Duodenal mucosa (tissue), 2 donors: Measurements from ENCODE around the gene BRAF.
A peak's percentile ranks its signal among the peaks of the same experiment; 100 is the strongest.
"Not testable (repeated sequence)": the region's sequence is repeated elsewhere in the genome, so short reads cannot be mapped to it uniquely, and the experiment has no call there.

Source experiments
- H3K27ac ChIP-seq: one replicate; pipeline ENCODE4 v1.7.0; 2013; ENCODE audit warnings: low read depth, low read length
- H3K27me3 ChIP-seq, 2 donors: one replicate each; pipeline ENCODE4 v1.7.0; 2013; ENCODE audit warnings: low read length in 2 of 2, control low read depth in 1 of 2; ENCODE audit not compliant: insufficient read depth in 2 of 2, control insufficient read depth in 1 of 2
- H3K36me3 ChIP-seq, 2 donors: one replicate each; pipeline ENCODE4 v1.7.0; 2013; ENCODE audit warnings: low read length in 2 of 2, control low read depth in 1 of 2; ENCODE audit not compliant: insufficient read depth in 2 of 2, control insufficient read depth in 1 of 2
- H3K4me1 ChIP-seq, 2 donors: one replicate each; pipeline ENCODE4 v1.7.0; 2013; ENCODE audit warnings: low read length in 2 of 2, control low read depth in 1 of 2; ENCODE audit not compliant: insufficient read depth in 2 of 2, control insufficient read depth in 1 of 2
- H3K4me3 ChIP-seq, 2 donors: one replicate each; pipeline ENCODE4 v1.7.0; 2013; ENCODE audit warnings: low read length in 2 of 2, low read depth in 1 of 2
- H3K9ac ChIP-seq, 2 donors: one replicate each; pipeline ENCODE4 v1.7.0; 2013; ENCODE audit warnings: low read length in 2 of 2, low read depth in 1 of 2
- H3K9me3 ChIP-seq, 2 donors: one replicate each; pipeline ENCODE4 v1.7.0; 2013; ENCODE audit warnings: low read length in 2 of 2, control low read depth in 1 of 2; ENCODE audit not compliant: control insufficient read depth in 1 of 2

BRAF gene

DNA sequence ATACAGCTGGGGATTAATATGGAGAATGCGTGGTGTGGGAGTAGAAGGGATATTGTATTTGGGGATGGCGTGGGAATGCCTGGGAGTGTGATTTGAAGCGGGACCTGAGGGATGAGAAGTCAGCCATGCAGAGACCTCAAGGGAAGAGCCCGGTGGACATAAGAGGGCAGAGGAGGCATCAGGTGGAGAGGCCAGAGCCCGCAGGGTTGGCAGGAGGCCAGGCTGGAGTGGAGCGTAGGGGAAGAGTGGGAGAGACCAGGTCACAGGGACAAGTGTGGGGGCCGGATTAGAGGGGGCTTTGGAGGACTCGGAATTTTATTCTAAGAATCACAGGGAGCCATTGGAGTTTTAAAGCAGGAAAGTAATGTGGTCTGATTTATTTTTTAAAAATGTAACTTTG is 226.3 kb downstream of the BRAF start:
- Histone ChIP-seq H3K9ac (no peak overlapping the region), H3K9me3 (no peaks in the 10 kb centered on the region), H3K27ac (no peak overlapping the region), H3K27me3 (no peaks in the 10 kb centered on the region), H3K4me3 (no peak overlapping the region), H3K4me1 (peaks cover 12 to 19% of the 10 kb centered on the region in 2 donors), H3K36me3 (peaks cover 0 to 4% of the 10 kb centered on the region in 2 donors)

DNA sequence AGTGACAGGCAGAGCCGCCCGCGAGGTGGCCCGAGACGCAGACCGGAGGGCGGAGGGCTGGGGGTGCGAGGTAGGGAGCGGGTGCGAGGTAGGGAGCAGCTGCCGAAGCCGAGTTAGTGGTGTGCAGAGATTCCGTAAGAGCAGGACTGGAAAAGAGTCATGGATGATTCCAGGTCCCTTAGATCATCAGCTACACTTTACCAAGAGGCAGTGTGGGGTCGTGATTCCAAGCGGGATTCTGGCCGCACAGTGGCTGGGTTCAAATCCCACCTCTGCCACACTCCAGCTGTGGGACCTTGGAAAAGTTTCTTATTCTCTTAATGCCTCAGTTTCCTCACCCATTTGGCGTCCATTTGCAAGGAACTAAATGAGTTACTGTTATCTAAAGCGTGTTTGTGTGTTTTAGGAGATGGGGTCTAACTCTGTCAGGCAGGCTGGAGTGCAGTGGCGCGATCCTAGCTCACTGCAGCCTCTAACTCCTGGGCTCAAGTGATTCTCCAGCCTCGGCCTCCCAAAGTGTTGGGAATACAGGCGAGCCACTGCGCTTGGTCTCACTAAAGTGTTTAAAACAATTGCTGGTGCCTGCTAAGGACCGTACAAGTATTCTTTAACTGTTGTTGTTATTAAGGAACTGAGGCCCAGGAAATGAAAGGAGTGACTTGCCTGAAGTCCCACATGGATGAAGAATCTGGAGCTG is 227.1 kb downstream of the BRAF start:
- peaks cover 0 to 2% of the 10 kb centered on the region in 2 donors for H3K36me3 ChIP-seq
- H3K9ac ChIP-seq: peak overlapping the region; percentile 74 to 99

DNA sequence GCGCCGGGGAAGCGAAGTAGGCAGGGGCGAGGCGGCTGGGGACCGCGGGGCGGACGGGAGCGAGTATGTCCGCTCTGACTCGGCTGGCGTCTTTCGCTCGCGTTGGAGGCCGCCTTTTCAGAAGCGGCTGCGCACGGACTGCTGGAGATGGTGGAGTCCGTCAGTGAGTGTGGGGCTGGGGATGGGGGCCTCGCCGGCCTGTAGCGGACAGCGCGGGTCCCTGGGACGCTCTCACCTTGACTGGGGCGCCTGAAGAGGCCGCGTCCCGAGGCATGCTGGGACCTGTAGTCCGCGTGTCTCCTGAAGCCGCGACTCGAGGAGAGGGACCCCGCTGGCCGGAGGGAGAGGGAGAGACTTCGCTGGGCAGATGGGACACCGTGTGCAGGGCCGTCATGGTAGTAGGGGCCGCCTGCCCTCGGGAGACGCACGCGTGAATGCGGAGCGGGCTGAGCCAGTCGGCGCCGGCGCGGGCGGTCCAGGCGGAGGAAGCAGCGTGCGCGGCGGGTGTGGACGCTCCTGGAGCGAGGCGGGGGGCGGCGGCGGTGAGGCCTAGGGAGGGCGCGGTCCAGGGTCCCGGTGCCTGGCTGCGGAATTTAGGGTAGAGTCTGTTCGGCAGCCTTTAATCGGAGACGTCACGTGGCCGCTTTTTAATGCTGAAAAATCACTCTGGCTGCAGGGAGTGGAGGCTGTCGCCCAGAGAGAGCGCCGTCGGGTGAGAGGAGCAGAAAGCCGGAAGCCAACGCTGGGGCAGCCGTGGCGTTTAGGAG is 227.9 kb downstream of the BRAF start, which contains the start of gene NDUFB2:
TSS of gene NDUFB2 (plus strand) at position 29 of the 767 bp plus-strand sequence. CDS start at position 66, 37 bp downstream.
- peak within 1 kb of the TSS; percentile 88 to 98 for H3K4me3 ChIP-seq
- H3K4me1 ChIP-seq: peaks cover 12 to 19% of the 10 kb centered on the region in 2 donors
- peak within 1 kb of the TSS; percentile 99 for H3K27ac ChIP-seq
- H3K36me3 ChIP-seq: peaks cover 3 to 5% of the 10 kb centered on the region in 2 donors
- no peaks in the 10 kb centered on the region for H3K27me3 ChIP-seq
- no peaks in the 10 kb centered on the region for H3K9me3 ChIP-seq
- peak within 1 kb of the TSS; percentile 74 to 99 for H3K9ac ChIP-seq

More for the DNA sequence above, 227.1 kb downstream of the BRAF start:
- Histone ChIP-seq H3K9me3 (no peaks in the 10 kb centered on the region), H3K4me1 (peaks cover 12 to 19% of the 10 kb centered on the region in 2 donors), H3K4me3 (peak overlapping the region; percentile 88 to 98), H3K27me3 (no peaks in the 10 kb centered on the region), H3K27ac (peak overlapping the region; percentile 99)

DNA sequence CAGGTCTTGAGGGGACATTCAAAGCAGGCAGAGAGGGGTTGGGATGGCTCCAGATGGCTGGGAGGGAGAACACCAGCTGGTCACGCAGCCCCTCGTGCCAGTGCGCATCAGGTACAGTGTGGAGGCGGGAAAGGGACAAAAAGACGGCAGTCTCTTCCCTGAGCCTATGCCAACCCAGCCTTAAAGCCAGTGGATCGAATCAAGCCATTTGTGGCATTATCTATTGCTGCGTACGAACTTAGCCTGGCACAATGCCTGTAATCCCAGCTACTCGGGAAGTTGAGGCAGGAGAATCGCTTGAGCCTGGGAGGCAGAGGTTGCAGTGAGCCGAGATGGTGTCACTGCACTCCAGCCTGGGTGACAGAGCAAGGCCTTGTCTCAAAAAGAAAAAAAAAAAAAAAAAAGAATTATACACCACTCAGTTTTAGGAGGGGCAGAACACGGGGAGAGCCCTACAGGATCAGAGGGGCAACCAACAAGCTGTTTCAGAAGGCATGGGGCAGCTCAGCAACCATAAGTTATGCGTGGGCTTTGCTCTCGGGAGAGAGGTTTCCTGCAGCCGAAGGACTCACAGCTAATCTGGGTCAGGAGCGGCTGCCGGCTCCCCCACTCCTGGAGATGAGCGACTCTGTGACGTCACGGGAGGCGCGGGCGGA is 228.6 kb downstream of the BRAF start:
- Histone ChIP-seq H3K36me3 (peaks cover 5 to 12% of the 10 kb centered on the region in 2 donors), H3K27ac (peak overlapping the region; percentile 99), H3K4me3 (peak overlapping the region; percentile 88 to 98), H3K9me3 (no peaks in the 10 kb centered on the region), H3K9ac (peak overlapping the region; percentile 74 to 99), H3K4me1 (peaks cover 12 to 19% of the 10 kb centered on the region in 2 donors), H3K27me3 (no peaks in the 10 kb centered on the region)

DNA sequence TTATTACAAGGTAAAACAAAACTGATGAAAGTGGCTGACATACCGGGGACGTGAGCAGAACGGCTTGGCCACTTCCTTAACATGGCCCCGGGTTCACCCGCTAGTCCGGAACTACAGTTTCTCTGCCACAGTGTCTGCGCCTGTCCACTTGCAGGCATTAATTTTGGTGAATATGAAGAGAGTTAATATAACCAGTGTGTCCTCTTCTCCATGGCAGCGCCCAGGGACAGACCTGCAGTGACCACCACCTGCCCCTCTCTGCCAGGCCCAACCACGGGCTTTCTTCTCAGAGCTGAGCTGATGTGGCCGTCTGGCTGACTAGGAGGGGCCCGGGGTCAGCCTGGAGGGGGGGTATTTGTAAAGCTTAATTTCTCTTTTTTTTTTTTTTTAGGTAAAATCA is 229.3 kb downstream of the BRAF start:
- Histone ChIP-seq H3K9ac (no peak overlapping the region), H3K27me3 (no peaks in the 10 kb centered on the region), H3K27ac (no peak overlapping the region), H3K36me3 (peaks cover 5 to 13% of the 10 kb centered on the region in 2 donors), H3K4me3 (no peak overlapping the region), H3K9me3 (no peaks in the 10 kb centered on the region), H3K4me1 (peaks cover 12 to 19% of the 10 kb centered on the region in 2 donors)

DNA sequence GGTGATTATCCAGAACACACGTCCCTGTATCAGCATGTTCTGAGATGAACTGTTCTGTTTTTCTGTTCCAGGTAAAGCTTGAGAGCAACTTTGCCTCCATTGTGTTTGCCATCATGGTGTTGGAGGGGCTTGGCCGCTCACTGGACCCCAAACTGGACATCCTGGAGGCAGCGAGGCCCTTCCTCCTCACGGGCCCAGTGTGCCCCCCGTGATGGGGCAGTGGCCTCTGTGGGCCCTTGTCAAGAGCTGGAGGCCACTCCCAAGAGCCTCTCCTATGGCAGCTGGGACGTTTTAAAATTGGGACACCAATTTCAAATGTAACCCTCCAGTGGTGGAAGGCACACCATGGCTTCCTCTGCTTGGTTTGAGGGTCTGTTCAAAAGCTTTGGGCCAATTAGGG is 230.1 kb downstream of the BRAF start:
- Histone ChIP-seq H3K9me3 (no peaks in the 10 kb centered on the region), H3K4me1 (peaks cover 12 to 19% of the 10 kb centered on the region in 2 donors), H3K36me3 (peaks cover 8 to 15% of the 10 kb centered on the region in 2 donors), H3K9ac (no peak overlapping the region), H3K4me3 (no peak overlapping the region), H3K27ac (no peak overlapping the region), H3K27me3 (no peaks in the 10 kb centered on the region)

DNA sequence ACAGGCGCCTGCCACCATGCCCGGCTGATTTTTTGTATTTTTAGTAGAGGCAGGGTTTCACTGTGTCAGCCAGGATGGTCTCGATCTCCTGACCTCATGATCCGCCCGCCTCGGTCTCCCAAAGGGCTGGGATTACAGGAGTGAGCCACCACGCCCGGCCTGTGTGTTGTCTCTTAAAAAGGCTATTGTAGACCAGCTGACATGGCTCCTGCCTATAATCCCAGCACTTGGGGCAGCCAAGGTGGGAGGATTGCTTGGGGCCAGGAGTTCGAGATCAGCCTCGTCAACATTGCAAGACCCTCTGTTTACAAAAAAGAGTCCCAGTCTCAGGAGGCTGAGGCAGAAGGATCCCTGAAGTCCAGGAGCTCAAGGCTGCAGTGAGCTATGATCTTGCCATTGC is 230.9 kb downstream of the BRAF start:
- Histone ChIP-seq H3K4me1 (peaks cover 12 to 19% of the 10 kb centered on the region in 2 donors), H3K36me3 (peaks cover 12 to 19% of the 10 kb centered on the region in 2 donors)
- not testable (repeated sequence) for H3K9ac ChIP-seq, H3K27me3 ChIP-seq, H3K27ac ChIP-seq, H3K9me3 ChIP-seq, H3K4me3 ChIP-seq

DNA sequence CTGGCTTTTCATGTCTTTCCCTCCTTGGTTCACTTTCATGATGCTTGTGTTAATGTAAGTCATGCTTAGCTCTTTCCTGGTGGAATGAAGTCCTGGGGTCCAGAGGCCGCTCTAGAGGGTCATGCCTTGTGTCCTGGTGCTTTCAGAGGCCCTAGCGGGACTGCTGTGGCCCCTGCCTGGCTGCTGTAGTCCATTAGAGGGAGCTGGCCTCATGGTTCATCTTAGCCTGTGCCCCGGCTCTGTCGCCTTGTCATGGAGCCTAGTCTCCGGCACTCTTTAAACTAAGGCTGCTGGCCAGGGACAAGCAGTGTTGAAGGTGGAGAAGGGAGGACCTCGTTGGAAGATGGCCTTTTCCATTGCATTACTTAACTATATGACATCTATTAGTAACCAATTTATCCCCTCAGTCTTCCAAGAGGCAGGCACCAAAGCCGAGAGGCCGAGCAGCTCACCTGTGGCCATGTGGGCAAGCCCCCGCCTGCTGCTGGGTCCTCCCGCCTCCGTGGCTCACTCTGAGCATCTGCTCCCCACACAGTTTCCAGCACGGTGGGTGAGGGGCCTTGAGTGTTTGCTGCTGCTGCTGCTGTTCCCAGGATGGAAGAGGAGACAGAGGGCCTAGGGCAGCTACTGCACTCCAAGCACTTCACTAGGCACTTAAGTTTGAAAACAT is 233.2 kb downstream of the BRAF start:
- no peak overlapping the region for H3K4me3 ChIP-seq
- no peak overlapping the region for H3K27ac ChIP-seq
- H3K27me3 ChIP-seq: no peaks in the 10 kb centered on the region
- H3K36me3 ChIP-seq: peaks cover 12 to 25% of the 10 kb centered on the region in 2 donors
- H3K9me3 ChIP-seq: no peaks in the 10 kb centered on the region
- peaks cover 0 to 5% of the 10 kb centered on the region in 2 donors for H3K4me1 ChIP-seq
- no peak overlapping the region for H3K9ac ChIP-seq

DNA sequence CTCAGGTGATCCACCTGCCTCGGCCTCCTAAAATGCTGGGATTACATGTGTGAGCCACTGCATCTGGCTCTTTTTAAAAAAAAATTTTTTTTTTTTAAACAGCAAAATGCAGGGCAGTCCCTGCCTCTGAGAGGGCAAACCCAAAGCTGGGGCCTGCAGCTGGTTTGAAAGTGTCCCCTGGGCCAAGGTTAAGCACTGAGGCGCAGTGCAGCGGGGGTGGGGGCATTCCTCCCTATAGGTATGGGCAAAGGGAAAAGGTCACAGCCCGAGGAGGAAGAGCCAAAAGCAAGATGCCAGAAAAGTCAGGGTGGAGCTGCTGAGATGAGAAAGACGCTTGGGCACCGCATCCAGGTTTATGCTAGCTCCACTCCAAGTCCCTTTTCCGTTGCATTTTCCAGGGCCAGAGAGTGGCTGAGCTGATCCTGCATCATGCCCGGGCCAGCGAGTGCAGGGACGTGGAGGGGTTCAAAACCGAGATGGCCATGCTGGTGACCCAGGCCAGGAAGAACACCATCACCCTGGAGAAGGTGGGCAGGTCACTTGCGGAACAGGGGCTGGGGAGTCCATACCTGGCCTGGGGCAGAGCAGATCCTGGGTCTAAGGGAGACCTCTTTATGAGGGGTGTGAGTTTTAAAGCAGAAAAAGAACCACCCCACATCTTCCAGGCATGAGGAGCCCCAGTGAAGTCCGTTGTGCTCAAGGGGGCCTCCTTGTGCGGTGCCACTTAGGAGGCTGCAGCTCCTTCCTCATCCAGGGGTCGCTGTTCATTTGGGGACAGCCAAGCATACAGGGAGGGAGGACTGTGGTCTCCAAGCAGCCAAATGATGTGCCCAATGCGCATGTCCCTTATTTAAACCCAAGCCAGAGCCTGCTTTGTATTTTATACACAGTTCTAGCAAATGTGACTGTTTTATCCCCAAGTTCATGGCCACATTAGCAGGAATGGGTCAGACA is 235.3 kb downstream of the BRAF start:
- H3K36me3 ChIP-seq: peaks cover 12 to 31% of the 10 kb centered on the region in 2 donors
- no peaks in the 10 kb centered on the region for H3K4me1 ChIP-seq
- no peak overlapping the region for H3K27ac ChIP-seq
- H3K9me3 ChIP-seq: no peaks in the 10 kb centered on the region
- no peak overlapping the region for H3K9ac ChIP-seq
- H3K4me3 ChIP-seq: no peak overlapping the region
- H3K27me3 ChIP-seq: no peaks in the 10 kb centered on the region
